Measurements from ENCODE around the gene LCOR. TPM values are rescaled to one million over a fixed set of nuclear protein-coding genes. Genes with fewer than 3 reads are reported as not detected.
A peak's percentile ranks its signal among the peaks of the same experiment; 100 is the strongest.

LCOR gene
- total and polyA plus RNA-seq, 2 donors (not counting 1 experiment from before 2014, with no cell fraction given): 15.0 to 15.7 TPM

GRCh38 chr10:96964131-96964530, 132.0 kb downstream of the LCOR start:
- TF ChIP-seq EZH2 (IDR thresholded peaks at IDR 0.05; ENCODE audit: low read length, missing control alignments): no peak
- TF ChIP-seq, protein P1, sequence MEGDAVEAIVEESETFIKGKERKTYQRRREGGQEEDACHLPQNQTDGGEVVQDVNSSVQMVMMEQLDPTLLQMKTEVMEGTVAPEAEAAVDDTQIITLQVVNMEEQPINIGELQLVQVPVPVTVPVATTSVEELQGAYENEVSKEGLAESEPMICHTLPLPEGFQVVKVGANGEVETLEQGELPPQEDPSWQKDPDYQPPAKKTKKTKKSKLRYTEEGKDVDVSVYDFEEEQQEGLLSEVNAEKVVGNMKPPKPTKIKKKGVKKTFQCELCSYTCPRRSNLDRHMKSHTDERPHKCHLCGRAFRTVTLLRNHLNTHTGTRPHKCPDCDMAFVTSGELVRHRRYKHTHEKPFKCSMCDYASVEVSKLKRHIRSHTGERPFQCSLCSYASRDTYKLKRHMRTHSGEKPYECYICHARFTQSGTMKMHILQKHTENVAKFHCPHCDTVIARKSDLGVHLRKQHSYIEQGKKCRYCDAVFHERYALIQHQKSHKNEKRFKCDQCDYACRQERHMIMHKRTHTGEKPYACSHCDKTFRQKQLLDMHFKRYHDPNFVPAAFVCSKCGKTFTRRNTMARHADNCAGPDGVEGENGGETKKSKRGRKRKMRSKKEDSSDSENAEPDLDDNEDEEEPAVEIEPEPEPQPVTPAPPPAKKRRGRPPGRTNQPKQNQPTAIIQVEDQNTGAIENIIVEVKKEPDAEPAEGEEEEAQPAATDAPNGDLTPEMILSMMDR (conservative IDR thresholded peaks at IDR 0.05 in 1 of 2, IDR thresholded peaks at IDR 0.05 in 1 of 2; ENCODE audit: low read depth in 1 of 2, low read length in 2 of 2): no peak
- H4K20me1 ChIP-seq (ENCODE audit: control insufficient read depth, extremely low read depth, insufficient read depth, low read length): no peaks in the 10 kb centered on the region
- no peaks in the 10 kb centered on the region for H3K27me3 ChIP-seq (ENCODE audit: control insufficient read depth, insufficient read depth, low read length)
- H2AFZ ChIP-seq (ENCODE audit: low read length): no peak overlapping the region
- no peak overlapping the region for H3K27ac ChIP-seq (ENCODE audit: insufficient read depth, low read length)
- H3K36me3 ChIP-seq (ENCODE audit: control insufficient read depth, insufficient read depth, low read length): no peaks in the 10 kb centered on the region
- H3K9ac ChIP-seq (ENCODE audit: insufficient read depth, low read length): no peak overlapping the region
- H3K4me3 ChIP-seq (replicated peaks in 1 of 4; ENCODE audit: control extremely low read depth in 1 of 4, insufficient read depth in 1 of 4, low read depth in 3 of 4, low read length in 4 of 4): no peak overlapping the region
- no peak for DNase-seq (ENCODE audit: low read depth in 2 of 2)
- H3K9me3 ChIP-seq (ENCODE audit: control insufficient read depth, insufficient read depth, low read depth, low read length): no peaks in the 10 kb centered on the region
- peaks cover 3% of the 10 kb centered on the region for H3K4me1 ChIP-seq (ENCODE audit: control insufficient read depth, extremely low read depth, insufficient read depth, low read length)
- no peak overlapping the region for H3K4me2 ChIP-seq (ENCODE audit: extremely low read depth, insufficient read depth, low read length)
- no peaks in the 10 kb centered on the region for H3K79me2 ChIP-seq (ENCODE audit: control insufficient read depth, insufficient read depth, low read length)

DNA sequence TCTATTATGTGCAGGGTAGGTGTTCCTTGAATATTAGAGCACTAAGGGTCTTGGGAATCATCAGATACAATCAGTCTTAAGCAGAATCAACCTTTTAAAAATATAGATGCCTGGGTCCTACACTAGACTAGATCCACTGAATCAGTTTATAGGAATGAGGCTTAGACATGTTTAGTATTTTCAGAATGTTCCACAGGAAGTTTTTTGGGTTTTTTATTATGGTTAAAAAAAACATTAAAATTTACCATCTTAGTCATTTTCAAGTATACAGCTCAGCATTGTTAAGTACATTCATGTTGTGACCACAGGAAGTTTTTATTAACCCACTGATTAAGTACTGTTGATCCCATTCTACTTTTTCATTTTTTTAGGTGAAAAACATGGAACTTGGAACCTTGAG, 135.7 kb downstream of the LCOR start:
- TF ChIP-seq EZH2 (IDR thresholded peaks at IDR 0.05; ENCODE audit: low read length, missing control alignments): no peak
- TF ChIP-seq, protein P1 (conservative IDR thresholded peaks at IDR 0.05 in 1 of 2, IDR thresholded peaks at IDR 0.05 in 1 of 2; ENCODE audit: low read depth in 1 of 2, low read length in 2 of 2): no peak
- H3K36me3 ChIP-seq (ENCODE audit: control insufficient read depth, insufficient read depth, low read length): no peaks in the 10 kb centered on the region
- no peaks in the 10 kb centered on the region for H3K9me3 ChIP-seq (ENCODE audit: control insufficient read depth, insufficient read depth, low read depth, low read length)
- no peak overlapping the region for H2AFZ ChIP-seq (ENCODE audit: low read length)
- H3K4me2 ChIP-seq (ENCODE audit: extremely low read depth, insufficient read depth, low read length): no peak overlapping the region
- no peaks in the 10 kb centered on the region for H3K4me1 ChIP-seq (ENCODE audit: control insufficient read depth, extremely low read depth, insufficient read depth, low read length)
- no peaks in the 10 kb centered on the region for H4K20me1 ChIP-seq (ENCODE audit: control insufficient read depth, extremely low read depth, insufficient read depth, low read length)
- no peak overlapping the region for H3K9ac ChIP-seq (ENCODE audit: insufficient read depth, low read length)
- no peaks in the 10 kb centered on the region for H3K27me3 ChIP-seq (ENCODE audit: control insufficient read depth, insufficient read depth, low read length)
- no peaks in the 10 kb centered on the region for H3K79me2 ChIP-seq (ENCODE audit: control insufficient read depth, insufficient read depth, low read length)
- H3K27ac ChIP-seq (ENCODE audit: insufficient read depth, low read length): no peak overlapping the region
- H3K4me3 ChIP-seq (replicated peaks in 1 of 4; ENCODE audit: control extremely low read depth in 1 of 4, insufficient read depth in 1 of 4, low read depth in 3 of 4, low read length in 4 of 4): no peak overlapping the region
- peak in 1 of 2 donors; percentile 68 for DNase-seq (ENCODE audit: low read depth in 2 of 2)

- no peaks in the 10 kb centered on the region for H3K27me3 ChIP-seq (ENCODE audit: control insufficient read depth, insufficient read depth, low read length)
- H3K9me3 ChIP-seq (ENCODE audit: control insufficient read depth, insufficient read depth, low read depth, low read length): no peaks in the 10 kb centered on the region
- no peaks in the 10 kb centered on the region for H3K79me2 ChIP-seq (ENCODE audit: control insufficient read depth, insufficient read depth, low read length)
- no peaks in the 10 kb centered on the region for H3K4me1 ChIP-seq (ENCODE audit: control insufficient read depth, extremely low read depth, insufficient read depth, low read length)
- DNase-seq (ENCODE audit: low read depth in 2 of 2): no peak
- H3K4me2 ChIP-seq (ENCODE audit: extremely low read depth, insufficient read depth, low read length): no peak overlapping the region
- H3K4me3 ChIP-seq (replicated peaks in 1 of 4; ENCODE audit: control extremely low read depth in 1 of 4, insufficient read depth in 1 of 4, low read depth in 3 of 4, low read length in 4 of 4): no peak overlapping the region
- no peaks in the 10 kb centered on the region for H3K36me3 ChIP-seq (ENCODE audit: control insufficient read depth, insufficient read depth, low read length)
- H2AFZ ChIP-seq (ENCODE audit: low read length): no peak overlapping the region
- H3K27ac ChIP-seq (ENCODE audit: insufficient read depth, low read length): no peak overlapping the region
- no peaks in the 10 kb centered on the region for H4K20me1 ChIP-seq (ENCODE audit: control insufficient read depth, extremely low read depth, insufficient read depth, low read length)
- H3K9ac ChIP-seq (ENCODE audit: insufficient read depth, low read length): no peak overlapping the region
- TF ChIP-seq, protein P1 (conservative IDR thresholded peaks at IDR 0.05 in 1 of 2, IDR thresholded peaks at IDR 0.05 in 1 of 2; ENCODE audit: low read depth in 1 of 2, low read length in 2 of 2): no peak
- no peak for TF ChIP-seq EZH2 (IDR thresholded peaks at IDR 0.05; ENCODE audit: low read length, missing control alignments)
Measured at GRCh38 chr10:96968682-96969423, 136.8 kb downstream of the LCOR start.

Measured in fibroblast of lung (primary cell).